DOHH2 (cell line): Measurements from ENCODE around the gene ANTXR1.

Experiments used
- EZH2phosphoT487 ChIP-seq: fragments of 200-600 bp; sonication (generic); IDR thresholded peaks from 2 replicates; pipeline ENCODE4 v1.6.1; 2017; ENCODE audit warnings: borderline replicate concordance, mild to moderate bottlenecking, antibody characterized with exemption, low read length, moderate library complexity, mixed read lengths
- TF ChIP-seq, protein P1 (sequence below): fragments of 200-600 bp; sonication (generic); IDR thresholded peaks from one replicate; pipeline ENCODE4 v1.5.1; 2014; ENCODE audit warnings: antibody characterized with exemption, mild to moderate bottlenecking, low read depth, low read length; ENCODE audit not compliant: poor library complexity, severe bottlenecking

DNA sequence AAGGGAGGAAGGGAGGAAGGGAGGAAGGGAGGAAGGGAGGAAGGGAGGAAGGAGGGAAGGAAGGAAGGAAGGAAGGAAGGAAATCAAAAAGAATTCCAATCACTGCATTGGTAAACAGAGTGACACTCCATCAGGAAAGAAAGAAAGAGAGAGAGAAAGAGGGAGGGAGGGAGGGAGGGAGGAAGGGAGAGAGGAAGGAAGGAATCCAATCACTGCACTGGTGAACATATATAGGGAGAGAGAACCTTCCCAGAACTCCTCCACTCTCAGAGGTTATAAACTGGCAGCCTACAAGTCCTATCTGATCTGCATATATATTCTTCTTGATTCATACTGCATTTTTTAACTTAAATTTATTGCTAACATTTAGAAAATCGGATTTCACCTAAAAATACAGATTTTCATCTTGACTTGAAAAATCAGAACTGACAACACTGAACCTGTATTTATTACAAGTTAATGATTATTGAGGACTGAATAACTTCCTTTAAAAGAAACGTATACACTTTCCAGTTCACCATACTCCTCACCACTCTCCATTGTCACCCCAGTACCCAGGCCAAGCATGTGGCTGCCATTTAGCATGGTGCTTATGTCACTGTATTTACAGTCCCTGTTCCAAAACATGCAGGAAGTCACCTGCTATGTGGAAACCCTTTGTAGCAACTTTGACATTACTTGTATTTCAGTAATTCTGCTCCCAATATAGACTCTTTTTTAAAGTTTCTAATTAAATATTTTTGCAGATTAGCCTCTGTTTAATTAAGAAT lies 83.5 kb downstream of the ANTXR1 start:
- TF ChIP-seq, protein P1, sequence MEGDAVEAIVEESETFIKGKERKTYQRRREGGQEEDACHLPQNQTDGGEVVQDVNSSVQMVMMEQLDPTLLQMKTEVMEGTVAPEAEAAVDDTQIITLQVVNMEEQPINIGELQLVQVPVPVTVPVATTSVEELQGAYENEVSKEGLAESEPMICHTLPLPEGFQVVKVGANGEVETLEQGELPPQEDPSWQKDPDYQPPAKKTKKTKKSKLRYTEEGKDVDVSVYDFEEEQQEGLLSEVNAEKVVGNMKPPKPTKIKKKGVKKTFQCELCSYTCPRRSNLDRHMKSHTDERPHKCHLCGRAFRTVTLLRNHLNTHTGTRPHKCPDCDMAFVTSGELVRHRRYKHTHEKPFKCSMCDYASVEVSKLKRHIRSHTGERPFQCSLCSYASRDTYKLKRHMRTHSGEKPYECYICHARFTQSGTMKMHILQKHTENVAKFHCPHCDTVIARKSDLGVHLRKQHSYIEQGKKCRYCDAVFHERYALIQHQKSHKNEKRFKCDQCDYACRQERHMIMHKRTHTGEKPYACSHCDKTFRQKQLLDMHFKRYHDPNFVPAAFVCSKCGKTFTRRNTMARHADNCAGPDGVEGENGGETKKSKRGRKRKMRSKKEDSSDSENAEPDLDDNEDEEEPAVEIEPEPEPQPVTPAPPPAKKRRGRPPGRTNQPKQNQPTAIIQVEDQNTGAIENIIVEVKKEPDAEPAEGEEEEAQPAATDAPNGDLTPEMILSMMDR: no peak
- TF ChIP-seq EZH2phosphoT487: no peak
